ENCODE measurements around the gene KAZALD1.

KAZALD1 gene

DNA sequence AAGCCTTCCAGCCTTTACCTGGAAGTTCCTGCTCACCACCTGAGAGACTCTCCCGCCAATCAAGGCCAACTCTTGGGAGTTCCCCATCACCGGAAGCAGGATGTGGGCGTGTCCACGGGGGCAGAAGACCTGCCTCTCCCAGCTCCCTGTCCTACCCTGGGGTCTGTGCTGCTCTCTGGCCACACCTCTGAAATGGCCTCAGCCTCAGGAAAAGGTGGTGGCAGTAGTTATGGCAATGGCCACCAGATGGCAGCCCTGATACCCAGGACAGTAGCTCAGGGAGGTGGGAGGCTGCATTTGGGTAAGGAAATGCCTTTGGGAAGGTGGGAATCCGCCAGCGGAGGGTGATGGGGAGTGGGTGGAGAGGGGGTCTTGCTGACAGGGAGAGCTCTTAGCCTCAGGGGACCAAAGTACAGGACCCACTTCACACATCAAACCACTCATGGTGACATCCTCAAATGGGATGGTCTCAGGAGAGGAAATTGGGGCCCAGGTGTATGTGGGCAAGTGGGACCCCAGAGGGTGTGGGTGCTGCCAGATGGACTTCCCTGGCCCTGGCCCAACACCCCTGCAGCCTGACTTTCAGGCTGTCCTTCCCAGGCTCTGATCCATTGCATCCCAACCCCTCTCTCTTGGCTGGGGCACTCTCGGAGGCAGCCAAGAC is 33.9 kb downstream of the KAZALD1 start:
- DNase-seq: peak; percentile 30 to 70 (median 42)

DNA sequence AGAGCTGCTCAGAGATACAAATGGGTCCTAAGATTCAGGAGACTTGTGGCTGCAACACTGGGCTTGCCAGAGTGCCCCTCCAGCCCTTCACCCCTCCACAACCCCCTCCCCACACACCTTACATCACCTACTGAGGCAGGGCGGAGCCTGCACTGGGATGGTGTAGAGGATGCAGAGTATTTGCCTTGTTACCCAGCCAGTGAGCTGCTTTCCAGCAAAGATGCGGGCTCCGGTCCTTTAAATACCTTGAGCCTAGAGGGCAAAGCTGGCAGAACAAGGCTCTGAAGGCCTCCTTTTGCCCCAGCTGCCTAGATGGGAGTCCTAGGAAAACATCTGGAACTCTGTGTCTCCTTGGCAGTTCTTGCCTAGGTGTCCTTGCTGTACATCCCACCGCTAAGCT is 34.6 kb downstream of the KAZALD1 start:
- DNase-seq: no peak

DNA sequence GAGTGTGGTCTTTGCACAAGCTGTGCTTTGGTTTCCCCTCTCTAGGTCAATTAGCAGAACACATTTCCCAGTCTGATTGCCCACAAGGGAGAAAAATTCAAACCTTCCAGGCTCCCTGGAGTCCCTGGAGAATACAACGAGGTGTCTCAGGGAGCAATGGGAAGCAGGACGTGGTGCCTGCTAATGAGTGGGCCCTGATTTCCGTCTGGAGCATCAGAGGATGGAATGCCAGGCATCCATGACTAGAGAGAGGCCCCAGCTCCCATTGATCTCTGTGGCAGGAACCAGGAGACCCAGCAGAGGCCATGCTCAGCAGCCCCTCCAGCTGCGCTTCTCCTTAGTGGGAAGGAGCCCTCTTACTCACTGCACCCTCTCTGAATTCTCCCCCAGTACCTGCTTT is 36.1 kb downstream of the KAZALD1 start:
- DNase-seq: no peak

DNA sequence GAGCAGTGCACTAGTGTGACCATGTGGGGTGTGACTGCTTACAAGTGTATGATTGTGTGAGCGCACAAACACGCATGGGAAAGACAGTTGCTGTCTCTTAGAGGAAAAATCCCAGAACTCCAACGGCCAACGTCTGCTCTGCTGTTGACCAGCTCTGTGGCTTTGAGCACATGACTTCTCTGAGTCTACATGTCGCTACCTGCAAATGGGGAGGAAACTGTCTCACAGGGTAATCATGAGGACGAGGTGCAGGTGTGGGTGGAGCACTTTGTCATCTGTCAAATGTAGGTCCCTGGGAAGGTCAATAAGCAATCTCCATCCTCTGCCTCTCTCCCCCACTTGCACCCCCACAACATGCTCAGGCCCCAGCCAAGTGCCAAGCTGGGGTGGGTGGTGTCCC is 38.1 kb downstream of the KAZALD1 start:
- DNase-seq: no peak

DNA sequence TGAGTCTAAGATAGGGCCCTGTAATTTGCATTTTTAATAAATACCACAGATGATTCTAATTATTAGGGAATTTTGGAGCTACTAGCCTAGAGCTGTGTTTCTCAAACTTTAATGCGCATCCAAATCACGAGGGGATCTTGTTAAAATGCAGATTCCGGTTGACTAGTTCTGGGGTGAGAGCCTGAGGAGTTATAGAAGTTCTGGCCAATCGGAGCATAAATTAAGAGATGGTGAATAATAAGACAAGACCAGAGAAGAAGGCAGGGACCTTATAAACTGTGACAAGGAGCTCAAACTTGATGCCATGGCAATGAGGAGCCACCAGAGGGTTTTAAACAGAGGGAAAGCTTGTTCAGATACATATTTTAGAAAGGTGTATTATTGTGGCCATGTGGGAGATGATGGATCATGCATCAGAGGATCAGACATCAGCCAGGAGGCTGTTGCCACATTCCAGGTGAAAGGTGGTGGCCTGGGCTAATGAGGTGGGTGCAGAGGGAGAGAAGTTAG is 39.6 kb downstream of the KAZALD1 start:
- no peak for DNase-seq

DNA sequence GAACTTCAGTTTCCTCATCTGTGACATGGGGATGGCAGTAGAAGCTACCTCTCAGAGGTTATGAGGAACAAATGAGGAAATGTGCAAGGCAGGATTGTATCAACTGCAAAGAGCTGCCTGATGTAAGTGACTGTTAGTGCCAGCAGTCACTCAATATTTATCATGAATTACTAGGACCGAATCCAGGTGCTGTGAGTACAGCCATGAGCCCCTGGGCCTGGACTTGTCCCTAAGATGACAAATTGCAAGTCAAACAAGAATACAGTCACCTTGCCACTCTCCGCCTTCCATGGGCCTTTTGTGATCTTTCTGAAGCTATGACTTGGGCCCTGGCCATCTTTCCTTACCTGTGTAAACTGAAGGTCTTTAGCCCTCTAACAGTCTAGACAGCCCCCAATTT is 41.6 kb downstream of the KAZALD1 start:
- DNase-seq: no peak

DNA sequence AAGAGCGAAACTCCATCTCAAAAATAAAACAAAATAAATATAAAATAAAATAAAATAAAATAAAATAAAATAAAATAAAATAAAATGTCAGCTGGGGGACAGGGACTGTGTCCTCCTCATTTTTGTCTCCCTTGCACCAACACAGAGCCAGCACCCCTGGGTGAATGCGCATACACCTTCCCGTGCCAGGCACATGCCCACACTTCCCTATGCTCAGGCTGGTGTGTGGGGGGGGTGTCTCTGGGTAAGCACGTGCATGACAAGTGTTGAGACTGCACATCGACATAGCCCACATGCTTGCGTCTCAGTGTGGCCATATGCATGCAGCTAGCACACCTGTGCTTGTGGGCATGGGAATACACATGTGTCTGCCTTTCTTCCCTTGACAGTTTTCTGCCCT is 44.6 kb downstream of the KAZALD1 start:
- DNase-seq: no peak

DNA sequence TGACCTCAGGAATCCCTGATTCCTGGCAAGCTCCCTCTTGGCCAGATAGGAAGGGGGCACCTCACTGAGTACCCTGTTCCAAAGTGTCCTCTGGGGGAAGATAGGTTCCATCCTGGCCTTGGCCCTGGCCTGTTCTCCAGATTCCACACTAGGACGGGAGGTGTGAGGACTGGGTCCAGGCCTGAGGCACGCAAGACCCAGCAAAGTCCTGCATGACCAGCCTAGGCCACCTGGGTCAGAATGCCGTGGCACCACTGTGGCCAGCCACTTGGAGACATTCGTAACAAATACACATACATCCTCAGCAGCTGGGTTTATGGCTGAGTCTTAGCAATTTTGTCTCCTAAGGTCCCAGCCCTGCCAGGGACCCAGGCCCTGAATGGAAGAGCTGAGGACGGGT is 46.0 kb downstream of the KAZALD1 start:
- no peak for DNase-seq

DNA sequence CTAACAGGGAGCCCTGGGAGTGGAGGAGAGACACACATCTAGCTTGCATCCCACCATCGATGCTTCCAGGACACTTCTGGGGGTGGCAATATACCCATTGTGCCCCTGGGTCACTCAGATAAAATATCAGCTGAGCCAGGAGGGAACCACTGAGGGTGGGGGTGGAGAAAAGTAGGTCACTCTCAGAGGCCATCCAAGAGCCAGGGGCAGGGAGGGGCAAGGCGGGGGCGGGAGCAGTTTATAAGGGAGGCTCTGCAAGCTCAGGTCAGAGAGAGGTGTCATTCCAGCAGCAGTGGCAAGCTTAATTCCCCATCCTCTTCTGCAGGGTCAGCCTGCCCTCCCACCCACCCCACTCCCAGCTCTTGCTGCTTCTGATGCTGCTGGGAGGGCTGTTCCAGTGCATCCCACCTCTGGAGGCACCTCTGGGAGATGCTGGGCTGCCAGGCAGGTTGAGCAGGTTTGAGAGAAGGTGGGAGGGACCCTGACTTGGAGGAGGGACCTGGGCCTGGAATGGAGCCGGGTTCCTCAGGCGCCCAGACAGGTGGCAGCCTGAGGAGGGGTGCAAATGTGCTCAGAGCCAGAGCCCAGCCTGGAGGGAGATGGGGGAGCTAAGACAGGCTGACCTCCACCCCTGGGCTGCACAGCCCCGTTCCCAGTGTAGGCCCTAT is 49.2 kb downstream of the KAZALD1 start:
- no peak for DNase-seq

DNA sequence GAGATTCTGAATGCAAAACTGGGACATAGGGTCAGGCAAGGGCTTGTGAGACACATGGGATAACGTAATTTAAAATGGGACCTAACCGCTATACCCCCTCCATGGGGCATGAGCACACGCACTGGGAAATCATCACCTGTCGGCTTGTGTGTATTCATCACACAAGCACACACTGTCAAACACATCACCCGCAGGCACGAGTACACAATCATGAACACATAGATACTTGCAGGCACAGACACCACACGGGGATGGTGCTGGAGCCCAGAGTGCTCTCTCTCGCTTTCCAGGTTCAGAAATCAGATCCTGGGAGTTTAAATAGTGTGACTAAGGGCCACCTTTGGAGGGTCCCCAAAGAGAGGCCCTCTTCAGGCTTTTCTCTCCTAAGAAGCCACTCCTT is 49.8 kb downstream of the KAZALD1 start:
- DNase-seq: no peak

DNA sequence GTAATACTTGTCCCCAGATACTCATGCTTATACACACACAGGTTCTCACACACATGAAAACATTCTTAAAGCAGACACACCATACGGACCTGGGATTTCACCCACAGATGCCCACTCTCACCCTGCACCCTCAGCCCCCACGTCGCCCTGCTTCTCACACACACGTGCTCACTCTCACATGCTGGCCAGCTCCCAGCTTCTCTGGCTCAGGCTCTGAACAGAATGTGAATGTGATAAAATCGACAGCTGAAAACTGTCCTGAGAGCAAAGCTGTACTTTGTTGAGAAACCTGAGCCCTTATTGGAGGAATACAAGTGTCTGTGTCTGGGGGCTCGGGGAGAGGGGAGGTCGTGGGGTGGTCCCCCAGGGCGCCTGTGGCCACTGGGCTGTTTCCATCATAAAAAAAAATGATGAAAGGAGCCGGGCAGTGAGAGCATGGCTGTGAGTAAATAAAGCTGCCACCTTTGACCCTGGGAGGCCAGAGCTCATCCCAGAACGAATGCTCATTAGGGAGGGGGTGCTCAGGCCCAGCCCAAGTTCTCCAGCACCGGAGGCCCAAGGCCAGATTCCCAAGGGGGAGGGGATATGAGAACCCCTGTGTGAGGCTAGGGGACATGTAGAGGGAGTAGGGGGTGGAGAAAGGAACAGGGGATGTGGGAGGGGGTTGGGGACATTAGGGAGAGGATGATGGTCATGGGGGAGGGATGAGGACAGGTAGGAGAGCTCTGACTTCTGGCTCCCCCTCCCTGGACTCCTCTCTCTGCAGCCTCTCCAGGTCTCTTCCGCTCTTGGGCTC is 51.2 kb downstream of the KAZALD1 start:
- DNase-seq: no peak

DNA sequence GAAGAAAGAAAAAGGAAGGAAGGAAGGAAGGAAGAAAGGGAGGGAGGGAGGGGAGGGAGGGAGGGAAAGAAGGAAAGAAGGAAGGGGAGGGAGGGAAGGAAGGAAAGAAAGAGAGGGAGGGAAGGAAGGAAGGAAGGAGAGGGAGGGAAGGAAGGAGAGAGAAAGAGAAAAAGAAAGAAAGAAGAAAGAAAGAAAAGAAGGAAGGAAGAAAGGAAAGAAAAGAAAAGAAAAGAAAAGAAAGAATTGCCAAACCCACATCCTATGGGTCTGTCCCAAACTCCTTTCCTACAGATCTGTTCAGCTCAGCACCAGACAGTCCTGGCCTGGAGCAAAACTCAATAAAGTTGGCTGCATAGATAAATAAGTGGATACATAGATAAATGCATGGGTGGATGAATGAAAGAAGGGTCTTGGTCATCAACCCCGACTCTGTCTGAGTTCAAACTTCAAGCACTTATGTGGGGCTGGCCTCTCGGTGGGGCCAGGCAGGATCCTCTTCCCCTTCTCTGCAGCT is 52.2 kb downstream of the KAZALD1 start:
- DNase-seq: no peak

DNA sequence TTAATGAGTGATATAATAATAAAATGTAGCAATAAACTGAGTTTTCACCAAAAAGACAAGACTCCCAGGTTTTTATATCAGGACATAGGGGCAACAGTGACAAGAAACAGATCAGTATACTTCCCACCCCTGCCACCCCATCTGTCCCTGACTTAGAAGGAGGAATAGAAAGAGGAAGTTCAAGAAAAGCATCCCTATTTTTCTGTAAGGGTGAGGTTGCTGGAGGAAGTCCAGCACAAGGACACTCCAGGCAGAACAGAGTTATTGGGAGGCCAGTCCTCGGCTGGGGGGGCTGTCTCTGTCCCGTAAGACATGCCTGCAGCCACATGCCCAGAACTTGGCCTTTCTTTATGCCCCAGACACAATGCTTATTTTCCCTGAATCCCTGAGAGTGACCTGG is 52.9 kb downstream of the KAZALD1 start:
- DNase-seq: no peak

Measured in activated CD4-positive, CD25-positive, alpha-beta regulatory T cell (primary cell).